GM19324 (cell line): ENCODE data around the gene LRSAM1.

ENCODE experiments used
- ATAC-seq: cut with Tn5 transposase; IDR thresholded peaks from one replicate; pipeline ENCODE4 v1.9.1; 2021; ENCODE audit warnings: mild to moderate bottlenecking, moderate library complexity; ENCODE audit not compliant: unreplicated experiment, low FRiP score

The LRSAM1 gene

DNA sequence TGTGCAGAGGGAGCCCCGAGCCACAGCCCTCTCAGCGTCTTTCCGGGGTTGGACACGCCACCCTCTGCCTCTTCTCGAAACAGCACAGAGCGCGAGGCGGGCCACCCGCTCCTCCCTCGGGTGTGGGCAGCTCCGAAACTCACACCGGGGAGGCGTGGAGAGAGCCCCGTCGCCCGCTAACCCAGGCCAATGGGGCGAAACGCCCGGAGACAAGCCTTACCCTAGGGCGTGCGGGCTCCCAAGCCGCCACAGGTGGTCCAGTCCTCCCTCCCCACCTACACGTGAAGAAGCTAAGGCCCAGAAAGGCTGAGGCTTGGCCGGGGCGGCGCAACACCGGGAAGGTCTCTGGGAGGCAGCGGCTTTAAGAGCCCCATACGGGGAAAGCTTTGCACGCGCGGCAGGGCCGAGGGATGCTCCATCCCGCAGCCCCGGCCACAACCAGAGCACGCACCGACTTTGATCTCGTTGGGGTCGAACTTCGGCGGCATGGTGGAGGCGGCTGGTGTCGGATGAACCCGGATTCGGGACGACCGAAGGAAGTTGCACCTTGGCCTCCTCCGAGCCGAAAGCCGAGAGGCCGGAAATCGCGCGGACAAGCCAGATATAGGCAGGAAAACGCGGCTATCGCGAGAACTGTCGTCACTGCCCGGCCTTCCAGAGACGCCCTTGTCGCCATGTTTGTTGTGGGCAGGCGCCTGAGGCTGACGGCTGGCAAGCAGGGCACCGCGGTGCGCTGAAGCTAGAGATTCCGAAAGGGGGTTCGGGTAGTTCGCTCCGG, at the start of gene LRSAM1, which contains the start of gene RPL12:
LRSAM1 (plus strand) TSS at position 681 of the 778 bp plus-strand sequence. CDS start 3,018 bp downstream, outside the sequence.
RPL12 (minus strand) TSS at position 577 of the 778 bp plus-strand sequence; CDS start at position 488, 89 bp downstream.
- peak; percentile 69 for ATAC-seq

DNA sequence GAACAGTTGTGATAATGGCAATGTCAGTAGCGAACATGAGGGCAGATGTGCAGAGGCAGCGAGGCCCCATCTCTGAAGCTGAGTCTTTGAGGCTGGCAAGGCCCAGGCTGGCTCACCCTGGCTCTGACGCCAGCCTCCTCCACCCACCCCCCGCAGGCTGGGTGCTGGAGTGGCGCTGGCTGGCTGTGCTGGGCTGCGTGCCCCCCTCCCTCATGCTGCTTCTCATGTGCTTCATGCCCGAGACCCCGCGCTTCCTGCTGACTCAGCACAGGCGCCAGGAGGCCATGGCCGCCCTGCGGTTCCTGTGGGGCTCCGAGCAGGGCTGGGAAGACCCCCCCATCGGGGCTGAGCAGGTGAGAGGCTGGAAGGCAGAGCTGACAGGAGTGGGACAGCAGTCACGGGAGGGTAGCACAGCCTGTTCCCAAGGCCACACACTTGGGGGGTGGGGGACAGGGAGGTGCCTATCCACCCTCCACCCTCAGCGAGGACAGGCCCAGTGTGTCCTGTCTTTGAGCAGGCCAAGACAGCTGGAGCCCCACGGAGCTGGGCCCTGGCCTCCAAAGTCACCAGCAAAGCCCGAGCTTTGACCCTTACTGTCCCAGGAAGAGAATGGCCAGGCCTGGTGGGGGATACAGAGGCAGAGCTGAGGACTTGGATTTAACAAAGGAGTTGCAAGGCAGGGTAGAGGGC, 48.8 kb upstream of the LRSAM1 start:
- no peak for ATAC-seq

DNA sequence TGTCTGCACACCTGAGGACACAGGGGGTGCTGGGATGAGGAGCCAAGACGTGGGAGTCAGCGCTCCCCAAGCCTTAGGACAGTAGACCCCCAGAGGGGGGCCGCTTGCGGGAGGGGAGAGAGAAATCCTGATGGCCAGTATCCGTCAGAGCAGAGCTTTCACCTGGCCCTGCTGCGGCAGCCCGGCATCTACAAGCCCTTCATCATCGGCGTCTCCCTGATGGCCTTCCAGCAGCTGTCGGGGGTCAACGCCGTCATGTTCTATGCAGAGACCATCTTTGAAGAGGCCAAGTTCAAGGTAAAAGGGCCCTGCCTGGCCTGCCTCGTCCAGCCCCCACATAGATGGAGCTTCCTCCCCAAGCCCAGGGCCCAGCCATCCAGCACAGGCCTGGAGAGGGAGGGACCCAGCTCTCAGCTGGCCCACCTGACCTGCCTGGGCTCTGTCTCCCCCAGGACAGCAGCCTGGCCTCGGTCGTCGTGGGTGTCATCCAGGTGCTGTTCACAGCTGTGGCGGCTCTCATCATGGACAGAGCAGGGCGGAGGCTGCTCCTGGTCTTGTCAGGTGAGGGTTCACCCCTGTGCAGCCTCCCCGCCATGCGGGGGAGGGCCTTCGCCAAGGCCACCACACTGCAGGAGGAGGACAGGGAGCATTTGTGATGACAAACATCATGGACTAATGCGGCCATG, 47.7 kb upstream of the LRSAM1 start:
- no peak for ATAC-seq

DNA sequence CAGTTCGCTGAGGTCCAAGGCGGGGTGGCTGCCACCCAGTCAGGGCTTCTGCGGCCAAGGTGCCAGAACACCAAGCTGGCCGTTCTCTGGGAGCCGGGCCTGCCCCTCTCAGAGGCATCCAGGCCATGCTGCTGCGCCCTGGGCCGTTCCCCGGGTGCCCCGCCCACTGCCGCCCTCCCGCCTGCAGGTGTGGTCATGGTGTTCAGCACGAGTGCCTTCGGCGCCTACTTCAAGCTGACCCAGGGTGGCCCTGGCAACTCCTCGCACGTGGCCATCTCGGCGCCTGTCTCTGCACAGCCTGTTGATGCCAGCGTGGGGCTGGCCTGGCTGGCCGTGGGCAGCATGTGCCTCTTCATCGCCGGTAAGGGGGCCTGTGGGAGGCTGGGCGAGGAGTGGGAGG, 46.7 kb upstream of the LRSAM1 start:
- ATAC-seq, result no peak

DNA sequence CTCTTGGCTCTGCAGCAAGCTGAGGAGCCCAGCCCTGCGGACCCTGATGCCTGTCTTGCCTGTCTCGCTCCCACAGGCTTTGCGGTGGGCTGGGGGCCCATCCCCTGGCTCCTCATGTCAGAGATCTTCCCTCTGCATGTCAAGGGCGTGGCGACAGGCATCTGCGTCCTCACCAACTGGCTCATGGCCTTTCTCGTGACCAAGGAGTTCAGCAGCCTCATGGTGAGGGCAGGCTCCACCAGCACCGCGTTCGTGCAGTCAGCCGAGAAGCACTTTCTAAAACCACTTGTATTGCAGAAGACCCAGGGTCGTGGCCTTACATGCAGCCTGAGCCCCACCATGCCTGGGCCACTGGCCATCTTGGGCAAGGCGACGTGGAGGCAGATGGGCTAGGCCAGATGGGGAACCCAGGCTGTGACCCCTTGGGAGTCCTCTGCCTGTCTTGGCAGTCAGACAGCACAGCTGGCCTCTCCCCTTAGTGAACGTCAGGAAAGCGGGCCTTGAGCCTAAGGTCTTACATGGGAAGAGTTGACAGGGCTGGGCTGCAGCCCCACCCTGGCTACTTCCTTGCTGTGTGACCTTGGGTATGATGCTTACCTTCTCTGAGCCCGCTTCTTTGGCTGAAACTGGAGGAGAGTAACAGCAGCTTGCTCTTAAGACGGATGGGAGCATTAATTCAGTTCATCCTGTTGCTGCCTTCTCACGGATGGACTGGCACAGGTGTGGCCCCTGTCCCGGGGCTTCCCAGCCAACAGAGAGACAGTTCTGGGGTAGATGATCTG, 45.8 kb upstream of the LRSAM1 start:
- ATAC-seq, result no peak

DNA sequence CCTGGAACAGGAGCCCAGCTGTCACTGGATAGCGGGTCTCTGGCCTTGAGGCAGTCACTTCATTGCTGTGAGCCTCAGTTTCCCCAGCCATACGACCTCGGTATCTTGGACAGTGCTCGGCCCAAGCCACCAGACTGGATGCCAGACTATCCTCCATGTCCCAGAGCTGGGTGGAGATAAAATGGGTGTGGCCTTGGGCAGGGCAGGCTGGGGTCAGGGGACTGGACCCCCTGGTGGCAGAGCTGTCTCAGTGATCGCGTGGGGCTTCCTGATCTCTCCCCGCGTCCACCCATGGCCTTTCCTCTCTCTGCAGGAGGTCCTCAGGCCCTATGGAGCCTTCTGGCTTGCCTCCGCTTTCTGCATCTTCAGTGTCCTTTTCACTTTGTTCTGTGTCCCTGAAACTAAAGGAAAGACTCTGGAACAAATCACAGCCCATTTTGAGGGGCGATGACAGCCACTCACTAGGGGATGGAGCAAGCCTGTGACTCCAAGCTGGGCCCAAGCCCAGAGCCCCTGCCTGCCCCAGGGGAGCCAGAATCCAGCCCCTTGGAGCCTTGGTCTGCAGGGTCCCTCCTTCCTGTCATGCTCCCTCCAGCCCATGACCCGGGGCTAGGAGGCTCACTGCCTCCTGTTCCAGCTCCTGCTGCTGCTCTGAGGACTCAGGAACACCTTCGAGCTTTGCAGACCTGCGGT, 44.4 kb upstream of the LRSAM1 start:
- ATAC-seq, result no peak

DNA sequence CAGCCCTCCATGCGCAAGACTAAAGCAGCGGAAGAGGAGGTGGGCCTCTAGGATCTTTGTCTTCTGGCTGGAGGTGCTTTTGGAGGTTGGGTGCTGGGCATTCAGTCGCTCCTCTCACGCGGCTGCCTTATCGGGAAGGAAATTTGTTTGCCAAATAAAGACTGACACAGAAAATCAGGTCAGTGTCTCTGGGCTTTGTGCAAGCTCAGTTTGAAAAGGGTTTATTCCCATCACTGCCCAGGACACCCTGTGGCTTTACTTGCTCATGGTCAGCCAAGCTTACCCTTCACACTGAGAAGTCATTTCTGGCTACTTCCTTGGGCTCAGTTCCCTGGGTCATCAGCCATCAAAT, 43.8 kb upstream of the LRSAM1 start:
- ATAC-seq, result no peak

DNA sequence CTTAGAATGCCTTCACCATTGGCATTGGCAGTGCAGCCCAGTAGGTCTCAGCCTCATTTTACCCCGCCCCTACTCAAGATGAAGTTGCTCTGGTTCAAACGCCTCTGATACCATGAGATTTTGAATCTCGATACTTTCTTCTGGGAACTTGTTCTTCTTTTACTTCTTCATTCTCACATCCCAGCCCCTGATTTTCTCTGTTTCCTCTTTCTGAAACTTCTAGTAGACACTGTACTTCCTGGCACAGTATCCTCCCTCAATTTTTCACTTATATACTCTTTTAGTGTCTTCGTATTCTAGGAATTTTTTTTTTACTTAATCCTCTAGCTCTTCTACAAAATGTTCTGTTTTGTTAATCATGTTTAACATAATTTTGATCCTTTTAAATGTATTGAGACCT, 40.2 kb upstream of the LRSAM1 start:
- ATAC-seq, result no peak

DNA sequence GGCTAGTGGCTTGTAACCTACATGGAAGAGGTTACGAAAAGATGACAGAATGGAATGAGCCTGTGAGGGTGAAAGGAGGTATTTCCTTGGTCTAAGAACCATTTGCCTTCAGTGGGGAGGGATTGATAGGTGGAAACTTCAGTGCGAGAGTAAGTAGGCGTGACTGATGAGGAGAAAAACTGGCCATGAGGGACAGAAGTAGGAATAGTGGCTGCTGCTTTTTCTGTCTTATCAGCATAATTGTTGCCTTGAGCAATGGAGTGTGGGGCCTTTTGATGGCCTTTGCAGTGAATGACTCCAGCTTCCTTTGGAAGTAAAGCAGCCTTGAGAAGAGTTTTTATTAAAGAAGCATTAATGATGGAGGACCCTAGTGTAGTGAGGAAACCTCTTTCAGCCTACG, 36.2 kb upstream of the LRSAM1 start:
- no peak for ATAC-seq

DNA sequence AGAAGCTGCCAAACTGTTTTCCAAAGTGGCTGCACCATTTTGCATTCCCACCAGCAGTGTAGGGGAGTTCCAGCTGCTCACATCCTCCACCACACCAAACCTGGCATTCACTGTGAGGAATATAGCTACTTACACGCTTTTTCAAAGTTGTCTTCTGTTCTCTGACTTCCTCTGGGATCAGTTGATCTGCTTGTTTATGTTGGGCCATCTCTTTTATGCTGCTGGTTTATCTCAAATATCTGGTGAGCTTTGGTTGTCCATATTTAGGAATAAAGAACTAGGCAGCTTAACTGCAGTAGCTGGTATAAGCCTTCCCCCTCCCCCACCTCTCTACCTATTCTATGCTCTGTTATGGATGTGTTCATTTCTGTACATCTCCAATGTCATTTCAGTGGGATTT, 35.7 kb upstream of the LRSAM1 start:
- no peak for ATAC-seq

DNA sequence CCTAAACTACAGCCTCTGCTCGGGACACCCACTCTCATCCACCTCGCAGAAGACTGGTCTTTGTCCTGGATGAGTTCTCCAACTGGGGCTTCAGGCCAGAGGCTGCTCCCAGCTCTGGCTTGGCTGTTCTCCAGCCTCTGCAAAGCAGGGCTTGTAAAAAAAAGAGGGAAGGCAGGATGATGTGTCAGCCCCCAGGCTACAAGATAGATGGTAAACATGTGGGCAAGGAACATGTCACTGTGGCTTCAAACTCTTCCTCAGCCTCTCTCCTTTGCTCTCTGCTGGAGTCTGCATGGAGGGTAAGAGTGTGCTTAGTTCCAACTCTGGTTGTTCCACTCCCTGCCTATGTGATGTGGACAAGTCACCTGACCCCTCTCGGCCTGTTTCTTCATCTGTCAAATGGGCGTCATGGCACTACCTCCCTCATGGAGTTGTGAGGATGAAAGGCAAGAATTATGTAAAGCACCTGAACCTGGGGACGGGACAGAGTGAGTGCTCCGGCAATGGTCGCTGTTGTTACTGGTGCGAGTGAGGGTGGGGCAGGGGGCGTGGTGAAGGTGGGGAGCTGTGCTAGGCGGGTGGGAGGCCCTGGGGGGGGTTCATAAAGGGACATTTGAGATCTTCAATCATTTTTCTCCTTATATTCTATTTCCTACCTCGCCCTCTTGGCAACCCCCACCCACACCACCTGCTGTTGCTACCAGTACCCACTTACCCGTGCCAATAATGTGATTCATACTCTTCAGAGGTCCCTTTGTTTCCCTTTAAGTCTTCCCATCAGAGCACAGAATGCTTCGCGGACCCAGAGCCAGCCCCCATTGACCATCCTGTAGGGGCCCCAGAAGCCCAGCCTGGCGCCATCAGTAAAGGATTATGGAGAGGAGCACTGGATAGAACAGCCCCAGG, 33.9 kb upstream of the LRSAM1 start:
- no peak for ATAC-seq

DNA sequence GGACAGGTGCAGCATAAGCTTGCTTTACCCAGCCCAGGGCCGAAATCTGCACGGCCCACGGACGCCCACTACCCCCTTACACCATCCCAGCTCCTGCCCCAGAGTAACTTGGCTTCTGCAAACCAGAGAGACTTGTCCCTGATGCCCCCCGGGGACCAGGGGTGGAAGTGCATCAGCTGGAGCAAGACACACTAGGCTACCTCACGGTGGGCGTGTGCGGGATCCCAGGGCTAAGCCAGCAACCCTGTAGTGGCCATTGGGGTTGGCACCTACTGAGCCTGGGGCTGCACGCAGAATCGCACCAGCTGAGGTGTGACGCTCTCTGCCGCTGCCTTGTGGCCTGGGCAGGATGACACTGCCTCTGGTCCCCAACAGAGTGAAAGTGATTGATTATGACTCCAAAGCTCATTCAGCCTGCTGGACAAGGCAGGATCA, 33.3 kb upstream of the LRSAM1 start:
- no peak for ATAC-seq

DNA sequence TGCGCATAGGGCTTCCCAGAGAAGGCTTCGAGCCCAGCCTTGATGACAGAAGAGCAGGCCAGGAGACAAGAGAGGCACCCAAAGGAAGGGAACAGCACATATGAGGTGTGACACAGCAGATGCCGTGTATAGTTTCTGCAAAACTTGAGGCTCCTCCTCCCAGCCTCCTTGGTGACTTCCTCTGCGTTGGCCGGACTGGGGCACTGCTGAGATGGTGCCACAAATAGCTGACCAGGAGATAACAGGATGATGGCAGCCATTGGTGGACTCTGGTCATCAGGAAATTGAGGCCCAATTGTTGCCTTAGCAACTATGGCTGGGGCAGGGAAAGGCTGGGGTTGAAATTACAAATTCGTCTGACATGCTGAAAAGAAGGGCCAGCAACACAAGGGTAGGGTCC, 32.0 kb upstream of the LRSAM1 start:
- no peak for ATAC-seq

DNA sequence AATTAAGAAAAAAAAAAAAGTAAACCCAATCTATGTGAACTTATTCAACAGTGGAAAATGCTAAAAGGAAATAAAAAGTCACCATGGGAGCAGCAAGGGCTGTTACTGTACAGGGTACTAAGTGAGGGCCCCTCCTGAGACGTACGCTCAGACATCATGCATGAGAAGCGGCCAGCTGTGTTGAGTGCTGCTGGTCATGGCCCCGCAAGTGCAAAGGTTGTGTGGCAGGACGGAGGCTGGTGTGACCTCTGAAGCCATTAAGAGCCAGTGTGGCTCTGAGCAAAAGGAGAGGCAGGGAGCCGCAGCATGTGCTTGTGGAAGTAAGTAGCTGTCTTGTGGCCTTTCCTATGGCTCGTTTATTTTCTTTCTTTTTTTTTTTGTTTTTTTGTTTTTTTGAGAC, 30.3 kb upstream of the LRSAM1 start:
- ATAC-seq, result no peak

DNA sequence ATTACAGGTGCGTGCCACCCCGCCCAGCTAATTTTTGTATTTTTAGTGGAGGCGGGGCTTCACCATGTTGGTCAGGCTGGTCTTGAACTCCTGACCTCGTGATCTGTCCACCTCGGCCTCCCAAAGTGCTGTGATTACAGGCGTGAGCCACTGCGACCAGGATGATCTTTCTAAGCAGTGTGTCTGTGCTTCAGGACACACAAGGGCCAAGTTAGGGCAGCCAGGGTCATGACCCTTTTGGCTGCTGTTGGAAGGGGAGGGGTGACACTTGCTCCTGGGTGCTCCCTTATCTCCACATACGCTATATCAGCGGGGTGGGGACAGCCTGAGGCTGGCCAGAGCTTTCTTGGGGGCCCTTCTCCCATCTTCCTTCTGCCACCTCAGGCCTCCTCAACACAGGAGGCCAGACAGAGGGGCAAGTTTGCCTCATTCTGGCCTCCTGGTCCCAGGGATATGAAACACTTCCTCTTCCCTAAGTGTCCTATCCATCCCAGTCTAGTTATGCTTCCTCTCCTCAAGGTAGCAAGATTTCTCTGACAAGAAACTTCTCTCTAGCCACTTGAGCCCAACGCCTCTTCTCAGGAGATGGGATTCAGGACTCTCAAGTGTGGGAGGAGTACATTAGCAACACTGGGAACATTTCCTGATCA, 29.1 kb upstream of the LRSAM1 start:
- ATAC-seq, result no peak

DNA sequence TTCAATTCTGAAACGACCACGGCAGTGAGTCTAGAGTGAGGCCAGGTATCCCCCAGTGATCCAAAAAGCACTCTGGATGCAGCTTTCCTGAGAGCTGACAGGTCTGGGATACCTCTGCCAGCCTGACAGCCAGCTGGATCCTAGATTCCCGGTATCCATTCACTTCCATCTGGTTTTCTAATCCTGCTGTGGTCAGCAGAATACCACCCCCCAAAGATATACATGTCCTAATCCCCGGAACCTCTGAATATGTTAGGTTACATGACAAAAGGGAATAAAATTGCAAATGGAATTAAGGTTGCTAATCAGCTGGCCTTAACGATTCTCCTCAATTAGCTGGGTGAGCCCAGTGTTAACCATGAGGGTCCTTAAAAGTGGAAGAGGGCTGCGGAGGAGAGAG, 28.5 kb upstream of the LRSAM1 start:
- ATAC-seq, result no peak

DNA sequence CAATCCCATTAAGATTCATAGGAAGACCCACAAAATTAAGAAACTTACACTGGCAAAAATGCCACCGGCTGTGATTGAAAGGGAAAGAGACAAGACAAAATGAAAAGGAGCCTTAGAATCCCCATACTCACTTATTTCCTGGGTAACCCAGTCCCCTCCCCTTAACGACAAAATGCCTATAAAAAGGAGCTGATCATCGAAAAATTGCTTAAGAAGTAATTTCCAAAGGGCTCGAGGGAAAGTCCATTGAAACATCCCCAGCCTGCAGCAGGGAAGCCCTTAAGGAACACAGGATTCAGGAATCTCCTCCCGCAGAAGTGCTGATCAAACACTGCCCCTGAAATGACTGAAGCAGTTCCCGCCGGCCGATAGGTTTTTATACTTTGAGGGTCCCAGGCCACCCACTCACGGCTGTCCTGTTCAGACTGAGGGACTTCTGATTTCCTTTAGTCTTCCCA, 27.8 kb upstream of the LRSAM1 start:
- ATAC-seq, result no peak

DNA sequence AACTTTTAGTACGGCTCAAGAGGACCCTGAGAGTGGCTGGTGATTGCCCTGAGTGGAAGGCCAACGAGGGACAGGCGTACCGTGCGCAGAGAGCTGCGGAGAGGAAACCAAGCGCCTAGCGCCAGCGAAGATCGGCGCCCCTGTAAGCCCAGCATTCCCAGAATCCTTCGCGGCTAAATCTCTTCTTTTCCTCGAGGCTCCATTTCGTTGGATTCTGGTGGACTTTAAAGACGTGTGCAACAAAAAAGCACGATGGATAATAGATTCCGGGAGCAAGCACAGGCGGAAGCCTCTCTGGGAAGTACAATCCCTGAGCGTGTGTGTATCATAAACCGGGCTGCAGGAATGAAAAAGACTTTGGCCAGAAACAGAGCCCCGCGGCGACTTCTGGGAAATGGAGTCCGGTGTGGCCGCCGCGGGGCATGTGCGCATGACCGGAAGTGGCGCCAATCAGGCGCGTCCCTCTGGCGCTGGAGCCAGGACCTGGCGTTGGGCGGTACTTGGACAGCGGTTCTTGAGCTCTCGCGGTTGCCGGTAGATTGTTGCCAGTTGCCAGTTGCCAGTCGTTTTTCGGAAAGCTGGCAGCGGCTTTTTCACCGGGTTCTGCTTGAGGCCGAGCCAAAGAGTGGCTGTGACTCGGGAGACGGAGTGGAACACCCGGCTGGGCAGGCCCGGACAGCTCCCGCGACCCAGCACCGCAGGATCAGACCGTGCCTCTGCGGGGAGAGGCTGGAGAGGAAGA, 27.2 kb upstream of the LRSAM1 start, which contains the start of gene ZNF79:
ZNF79 (plus strand) TSS at position 449 of the 742 bp plus-strand sequence. CDS start 406 bp downstream, outside the sequence.
- ATAC-seq, result peak; percentile 92
